ENCODE measurements around the gene ACACA. TPM values are rescaled to one million over a fixed set of nuclear protein-coding genes. Genes with fewer than 3 reads are reported as not detected.
A peak's percentile ranks its signal among the peaks of the same experiment; 100 is the strongest.

The ACACA gene
- total RNA-seq, 1 experiment from 2014 or later = 33.0 TPM

GRCh38 chr17:37240381-37240780 lies 166.3 kb downstream of the ACACA start:
- DNase-seq = no peak
- Histone ChIP-seq H3K9me3 (ENCODE audit: low read length) (no peaks in the 10 kb centered on the region), H3F3A (ENCODE audit: low read length, unreplicated experiment) (no peaks in the 10 kb centered on the region), H3K27ac (ENCODE audit: low read length) (no peak overlapping the region), H2AFZ (ENCODE audit: low read length) (no peak overlapping the region), H3K4me1 (ENCODE audit: insufficient read depth, low read length) (no peaks in the 10 kb centered on the region), H3K4me2 (ENCODE audit: low read length) (no peak overlapping the region), H3K9me2 (replicated peaks; ENCODE audit: low read length) (no peaks in the 10 kb centered on the region), H3K4me3 (ENCODE audit: low read length) (no peak overlapping the region), H4K20me1 (ENCODE audit: low read length) (no peaks in the 10 kb centered on the region), H3K9ac (ENCODE audit: low read length) (no peak overlapping the region), H3K79me2 (ENCODE audit: low read length) (no peaks in the 10 kb centered on the region), H3K27me3 (ENCODE audit: low read length) (no peaks in the 10 kb centered on the region), H3K36me3 (ENCODE audit: low read depth, low read length) (peaks cover 36% of the 10 kb centered on the region)
- ATAC-seq = no peak
- POLR2A ChIA-PET (ENCODE audit: unreplicated experiment) = no interaction called here
- TF ChIP-seq EZH2phosphoT487 (IDR thresholded peaks at IDR 0.05; ENCODE audit: borderline replicate concordance, low read length) = no peak
- no peak for TF ChIP-seq EZH2 (IDR thresholded peaks at IDR 0.05; ENCODE audit: low read length, unreplicated experiment)
- TF ChIP-seq, protein P1, sequence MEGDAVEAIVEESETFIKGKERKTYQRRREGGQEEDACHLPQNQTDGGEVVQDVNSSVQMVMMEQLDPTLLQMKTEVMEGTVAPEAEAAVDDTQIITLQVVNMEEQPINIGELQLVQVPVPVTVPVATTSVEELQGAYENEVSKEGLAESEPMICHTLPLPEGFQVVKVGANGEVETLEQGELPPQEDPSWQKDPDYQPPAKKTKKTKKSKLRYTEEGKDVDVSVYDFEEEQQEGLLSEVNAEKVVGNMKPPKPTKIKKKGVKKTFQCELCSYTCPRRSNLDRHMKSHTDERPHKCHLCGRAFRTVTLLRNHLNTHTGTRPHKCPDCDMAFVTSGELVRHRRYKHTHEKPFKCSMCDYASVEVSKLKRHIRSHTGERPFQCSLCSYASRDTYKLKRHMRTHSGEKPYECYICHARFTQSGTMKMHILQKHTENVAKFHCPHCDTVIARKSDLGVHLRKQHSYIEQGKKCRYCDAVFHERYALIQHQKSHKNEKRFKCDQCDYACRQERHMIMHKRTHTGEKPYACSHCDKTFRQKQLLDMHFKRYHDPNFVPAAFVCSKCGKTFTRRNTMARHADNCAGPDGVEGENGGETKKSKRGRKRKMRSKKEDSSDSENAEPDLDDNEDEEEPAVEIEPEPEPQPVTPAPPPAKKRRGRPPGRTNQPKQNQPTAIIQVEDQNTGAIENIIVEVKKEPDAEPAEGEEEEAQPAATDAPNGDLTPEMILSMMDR (conservative IDR thresholded peaks at IDR 0.05; ENCODE audit: low read depth, low read length) = no peak
- intact Hi-C loops (cut with micrococcal nuclease) = no loop called here
- CTCF ChIA-PET = interaction anchor here (0.9 to 1.0 kb wide), 2 partner anchors 133 to 172 kb away, joined by 3 read pairs; no protein-coding TSS in a partner anchor
- no TSS peak for BruUV-seq (replicated peaks)

DNA sequence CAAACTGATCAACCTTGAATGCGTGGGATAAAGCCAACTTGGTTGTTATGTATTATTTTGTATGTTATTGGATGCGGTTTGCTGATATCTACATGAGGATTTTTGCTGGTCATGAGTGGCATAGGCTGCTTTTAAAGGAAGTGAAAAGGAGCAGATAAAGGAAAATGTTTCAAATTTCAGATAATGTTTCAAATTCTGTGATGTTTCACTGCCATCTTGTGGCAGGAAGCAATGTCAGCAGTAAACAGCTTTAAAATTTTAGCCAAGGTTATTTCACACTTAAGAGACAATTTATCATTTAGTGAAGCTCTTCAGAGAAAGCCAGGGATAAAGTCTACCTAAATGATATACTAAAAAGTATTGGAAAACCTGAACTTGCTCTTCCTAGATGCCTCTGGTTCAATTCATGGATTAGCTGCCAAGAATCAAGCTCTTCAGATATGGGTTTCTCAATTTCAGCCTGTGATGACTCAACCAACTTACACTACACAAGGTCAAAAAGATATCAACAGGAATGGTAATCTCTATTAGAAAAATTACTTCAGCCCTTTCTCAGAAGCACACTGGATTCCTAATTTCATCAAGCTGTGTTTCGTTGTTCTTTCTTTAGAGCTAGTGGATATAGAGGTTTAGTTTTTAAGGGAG lies 166.8 kb downstream of the ACACA start:
- Histone ChIP-seq H2AFZ (ENCODE audit: low read length) (no peak overlapping the region), H4K20me1 (ENCODE audit: low read length) (no peaks in the 10 kb centered on the region), H3K4me1 (ENCODE audit: insufficient read depth, low read length) (no peaks in the 10 kb centered on the region), H3K9me3 (ENCODE audit: low read length) (no peaks in the 10 kb centered on the region), H3K36me3 (ENCODE audit: low read depth, low read length) (peaks cover 38% of the 10 kb centered on the region), H3K27me3 (ENCODE audit: low read length) (no peaks in the 10 kb centered on the region), H3K4me2 (ENCODE audit: low read length) (no peak overlapping the region), H3K9ac (ENCODE audit: low read length) (no peak overlapping the region), H3F3A (ENCODE audit: low read length, unreplicated experiment) (no peaks in the 10 kb centered on the region), H3K27ac (ENCODE audit: low read length) (no peak overlapping the region), H3K4me3 (ENCODE audit: low read length) (no peak overlapping the region), H3K79me2 (ENCODE audit: low read length) (no peaks in the 10 kb centered on the region), H3K9me2 (replicated peaks; ENCODE audit: low read length) (no peaks in the 10 kb centered on the region)
- POLR2A ChIA-PET (ENCODE audit: unreplicated experiment) = no interaction called here
- CTCF ChIA-PET = interaction anchor here (0.6 to 1.0 kb wide), 5 partner anchors 56 to 192 kb away, joined by 3 to 13 read pairs (median 3); no protein-coding TSS in a partner anchor
- TF ChIP-seq EZH2phosphoT487 (IDR thresholded peaks at IDR 0.05; ENCODE audit: borderline replicate concordance, low read length) = no peak
- TF ChIP-seq, protein P1 (conservative IDR thresholded peaks at IDR 0.05; ENCODE audit: low read depth, low read length) = peak; percentile 70
- DNase-seq = peak; percentile 38
- ATAC-seq = no peak
- intact Hi-C loops (cut with micrococcal nuclease) = loop anchor here (10.0 kb wide), 1 partner anchor 275 kb away; no protein-coding TSS in a partner anchor
- no TSS peak for BruUV-seq (replicated peaks)

GRCh38 chr17:37234106-37234505 lies 172.5 kb downstream of the ACACA start:
- ATAC-seq (no peak), DNase-seq (no peak)
- Histone ChIP-seq H3K9ac (ENCODE audit: low read length) (no peak overlapping the region), H3K36me3 (ENCODE audit: low read depth, low read length) (peaks cover 19% of the 10 kb centered on the region; the same call in 1 of the 2 replicates), H3K79me2 (ENCODE audit: low read length) (no peaks in the 10 kb centered on the region), H4K20me1 (ENCODE audit: low read length) (no peaks in the 10 kb centered on the region), H3K4me2 (ENCODE audit: low read length) (no peak overlapping the region), H3K9me2 (replicated peaks; ENCODE audit: low read length) (no peaks in the 10 kb centered on the region), H3K27me3 (ENCODE audit: low read length) (no peaks in the 10 kb centered on the region), H3F3A (ENCODE audit: low read length, unreplicated experiment) (no peaks in the 10 kb centered on the region), H3K9me3 (ENCODE audit: low read length) (no peaks in the 10 kb centered on the region), H3K27ac (ENCODE audit: low read length) (no peak overlapping the region), H2AFZ (ENCODE audit: low read length) (no peak overlapping the region), H3K4me3 (ENCODE audit: low read length) (no peak overlapping the region), H3K4me1 (ENCODE audit: insufficient read depth, low read length) (no peaks in the 10 kb centered on the region)
- intact Hi-C loops (cut with micrococcal nuclease) = loop anchor here (10.0 kb wide), 1 partner anchor 269 kb away; no protein-coding TSS in a partner anchor
- BruUV-seq (replicated peaks) = no TSS peak
- TF ChIP-seq, protein P1 (conservative IDR thresholded peaks at IDR 0.05; ENCODE audit: low read depth, low read length) = no peak
- TF ChIP-seq EZH2 (IDR thresholded peaks at IDR 0.05; ENCODE audit: low read length, unreplicated experiment) (no peak), EZH2phosphoT487 (IDR thresholded peaks at IDR 0.05; ENCODE audit: borderline replicate concordance, low read length) (no peak)
- ChIA-PET CTCF (no interaction called here), POLR2A (ENCODE audit: unreplicated experiment) (no interaction called here)
